Liver (tissue), 9 donors: ENCODE measurements around the gene TMPRSS13. TPM values are rescaled to one million over a fixed set of nuclear protein-coding genes. Genes with fewer than 3 reads are reported as not detected.

ENCODE experiments used
- DNase-seq: peaks from one replicate; pipeline ENCODE4 v3.0.0-alpha.2; 2017; ENCODE audit warnings: low spot score
- H3K27ac ChIP-seq, 2 donors: one replicate each; pipeline ENCODE4 v1.7.0; 2013; ENCODE audit warnings: inconsistent platforms in 2 of 2, low read length in 2 of 2, control low read depth in 1 of 2, low read depth in 1 of 2, mild to moderate bottlenecking in 1 of 2
- H3K27me3 ChIP-seq, 4 donors: one replicate each; pipeline versions ENCODE4 v1.6.1 to v1.7.0; 2013; ENCODE audit warnings: low read length in 3 of 4, inconsistent platforms in 1 of 4, mild to moderate bottlenecking in 1 of 4, moderate library complexity in 1 of 4; ENCODE audit not compliant: control insufficient read depth in 4 of 4, insufficient read depth in 4 of 4
- H3K36me3 ChIP-seq, 4 donors: one replicate each; pipeline versions ENCODE4 v1.6.1 to v1.7.0; 2013; ENCODE audit warnings: low read length in 3 of 4, mild to moderate bottlenecking in 3 of 4, low read depth in 1 of 4, moderate library complexity in 1 of 4; ENCODE audit not compliant: control insufficient read depth in 4 of 4, insufficient read depth in 3 of 4
- H3K4me1 ChIP-seq, 4 donors: one replicate each; pipeline versions ENCODE4 v1.6.1 to v1.7.0; 2013; ENCODE audit warnings: low read length in 3 of 4, mild to moderate bottlenecking in 3 of 4, moderate library complexity in 1 of 4; ENCODE audit not compliant: control insufficient read depth in 4 of 4, insufficient read depth in 4 of 4
- H3K4me3 ChIP-seq, 3 donors: one replicate each; pipeline versions ENCODE4 v1.6.1 to v1.7.0; 2013; ENCODE audit warnings: low read length in 3 of 3, control low read depth in 1 of 3, low read depth in 1 of 3, mild to moderate bottlenecking in 1 of 3
- H3K9ac ChIP-seq, 2 donors: one replicate each; pipeline ENCODE4 v1.7.0; 2013; ENCODE audit warnings: low read length in 2 of 2, mild to moderate bottlenecking in 2 of 2, moderate library complexity in 2 of 2, control low read depth in 1 of 2, low read depth in 1 of 2
- H3K9me3 ChIP-seq, 4 donors: one replicate each; pipeline versions ENCODE4 v1.6.1 to v1.7.0; 2013; ENCODE audit warnings: low read length in 3 of 4; ENCODE audit not compliant: control insufficient read depth in 4 of 4
- FOXA2 ChIP-seq: IDR thresholded peaks from 2 replicates; pipeline ENCODE4 v1.6.1; 2016; ENCODE audit warnings: antibody characterized with exemption
- GABPA ChIP-seq, 2 donors: IDR thresholded peaks in 1 of 2; conservative IDR thresholded peaks in 1 of 2; 2 replicates each; pipeline ENCODE4 v1.6.1; 2016; ENCODE audit warnings: antibody characterized with exemption in 2 of 2, mild to moderate bottlenecking in 1 of 2, moderate library complexity in 1 of 2
- HNF4A ChIP-seq, 2 donors: conservative IDR thresholded peaks; 2 replicates each; pipeline ENCODE4 v1.6.1; 2016; ENCODE audit warnings: antibody characterized with exemption in 2 of 2, mild to moderate bottlenecking in 2 of 2
- HNF4G ChIP-seq: IDR thresholded peaks from 2 replicates; pipeline ENCODE4 v1.6.1; 2016; ENCODE audit warnings: antibody characterized with exemption
- NR2F2 ChIP-seq: IDR thresholded peaks from 2 replicates; pipeline ENCODE4 v1.6.1; 2016; ENCODE audit warnings: antibody characterized with exemption
- RAD21 ChIP-seq, 2 donors: IDR thresholded peaks; 2 replicates each; pipeline ENCODE4 v1.6.1; 2016; ENCODE audit warnings: antibody characterized with exemption in 2 of 2, mild to moderate bottlenecking in 2 of 2
- RXRA ChIP-seq, 2 donors: IDR thresholded peaks; 2 replicates each; pipeline ENCODE4 v1.6.1; 2017 to 2018; ENCODE audit warnings: antibody characterized with exemption in 2 of 2, mild to moderate bottlenecking in 1 of 2
- TAF1 ChIP-seq: conservative IDR thresholded peaks from 2 replicates; pipeline ENCODE4 v1.6.1; 2016; ENCODE audit warnings: antibody characterized with exemption, mild to moderate bottlenecking
- YY1 ChIP-seq: IDR thresholded peaks from 2 replicates; pipeline ENCODE4 v1.6.1; 2016; ENCODE audit warnings: antibody characterized with exemption, mild to moderate bottlenecking
- WGBS: extraction: QIAGEN DNeasy Blood & Tissue Kit; methylation state at CpG from one replicate; pipeline ENCODE4 v1.1.7; 2013; 5-methylcytosine and 5-hydroxymethylcytosine counted together
- polyA plus RNA-seq, 2 donors: library from polyadenylated mRNA; stranded (reverse) in 1 of 2; unstranded in 1 of 2; fragments of 200-250 nt in 1 of 2; fragments of >200 nt in 1 of 2; fragmentation: Nextera tagmentation in 1 of 2; extraction: Ambion mirVana in 1 of 2; gene quantifications; one replicate each; pipeline versions ENCODE4 v1.2.1 to v1.2.3, GENCODE V29; 2013 to 2015
- total RNA-seq, 2 donors: library from RNA; depleted of rRNA; stranded (reverse); fragments of >200 nt; gene quantifications; one replicate each; pipeline ENCODE4 v1.2.3, GENCODE V29; 2014
- TF ChIP-seq, protein P1 (sequence below): IDR thresholded peaks from 2 replicates; pipeline ENCODE4 v1.6.1; 2016; ENCODE audit warnings: antibody characterized with exemption
- TF ChIP-seq, protein P2 (sequence below): IDR thresholded peaks from 2 replicates; pipeline ENCODE4 v1.6.1; 2016; ENCODE audit warnings: antibody characterized with exemption
- TF ChIP-seq, protein P3 (sequence below): IDR thresholded peaks from 2 replicates; pipeline ENCODE4 v1.6.1; 2016; ENCODE audit warnings: antibody characterized with exemption, mild to moderate bottlenecking
- TF ChIP-seq, protein P4 (sequence below): fragments of 150-350 bp; IDR thresholded peaks from 2 replicates; pipeline ENCODE4 v1.5.1; 2017; ENCODE audit warnings: improper control_type of control experiment, low read depth, low read length; ENCODE audit not compliant: missing input control
- TF ChIP-seq, protein P5 (sequence below): IDR thresholded peaks from 2 replicates; pipeline ENCODE4 v1.6.1; 2016; ENCODE audit warnings: antibody characterized with exemption
- donor health status: healthy.
- donor health status: healthy.
- donor health status: healthy.
- donor health status: healthy.
- donor health status: healthy.

The TMPRSS13 gene
- total and polyA plus RNA-seq, 4 donors = 0.11 to 0.93 (median 0.24) TPM

DNA sequence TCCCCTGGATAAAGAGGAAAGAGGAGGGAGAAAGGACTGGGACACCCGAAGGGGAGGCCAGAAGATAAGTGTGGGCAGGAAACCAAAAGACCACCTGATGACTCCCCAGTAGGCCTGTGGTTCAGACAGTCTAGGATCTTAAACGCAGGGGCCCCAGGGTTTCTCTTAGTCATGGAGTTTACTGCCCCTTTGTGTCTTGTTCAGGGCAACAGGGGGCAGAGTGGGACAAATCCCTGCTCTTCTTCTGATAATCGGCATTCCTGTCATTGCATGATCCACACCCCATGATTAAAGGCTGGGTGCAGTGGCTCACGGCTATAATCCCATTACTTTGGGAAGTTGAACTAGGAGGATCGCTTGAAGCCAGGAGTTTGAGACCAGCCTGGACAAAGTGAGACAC, 4.7 kb upstream of the TMPRSS13 start:
- TF ChIP-seq, protein P1, sequence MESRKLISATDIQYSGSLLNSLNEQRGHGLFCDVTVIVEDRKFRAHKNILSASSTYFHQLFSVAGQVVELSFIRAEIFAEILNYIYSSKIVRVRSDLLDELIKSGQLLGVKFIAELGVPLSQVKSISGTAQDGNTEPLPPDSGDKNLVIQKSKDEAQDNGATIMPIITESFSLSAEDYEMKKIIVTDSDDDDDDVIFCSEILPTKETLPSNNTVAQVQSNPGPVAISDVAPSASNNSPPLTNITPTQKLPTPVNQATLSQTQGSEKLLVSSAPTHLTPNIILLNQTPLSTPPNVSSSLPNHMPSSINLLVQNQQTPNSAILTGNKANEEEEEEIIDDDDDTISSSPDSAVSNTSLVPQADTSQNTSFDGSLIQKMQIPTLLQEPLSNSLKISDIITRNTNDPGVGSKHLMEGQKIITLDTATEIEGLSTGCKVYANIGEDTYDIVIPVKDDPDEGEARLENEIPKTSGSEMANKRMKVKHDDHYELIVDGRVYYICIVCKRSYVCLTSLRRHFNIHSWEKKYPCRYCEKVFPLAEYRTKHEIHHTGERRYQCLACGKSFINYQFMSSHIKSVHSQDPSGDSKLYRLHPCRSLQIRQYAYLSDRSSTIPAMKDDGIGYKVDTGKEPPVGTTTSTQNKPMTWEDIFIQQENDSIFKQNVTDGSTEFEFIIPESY = no peak
- TF ChIP-seq, protein P2, sequence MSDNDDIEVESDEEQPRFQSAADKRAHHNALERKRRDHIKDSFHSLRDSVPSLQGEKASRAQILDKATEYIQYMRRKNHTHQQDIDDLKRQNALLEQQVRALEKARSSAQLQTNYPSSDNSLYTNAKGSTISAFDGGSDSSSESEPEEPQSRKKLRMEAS = no peak
- no peak for TF ChIP-seq HNF4A (conservative IDR thresholded peaks at IDR 0.05)
- TF ChIP-seq, protein P3, sequence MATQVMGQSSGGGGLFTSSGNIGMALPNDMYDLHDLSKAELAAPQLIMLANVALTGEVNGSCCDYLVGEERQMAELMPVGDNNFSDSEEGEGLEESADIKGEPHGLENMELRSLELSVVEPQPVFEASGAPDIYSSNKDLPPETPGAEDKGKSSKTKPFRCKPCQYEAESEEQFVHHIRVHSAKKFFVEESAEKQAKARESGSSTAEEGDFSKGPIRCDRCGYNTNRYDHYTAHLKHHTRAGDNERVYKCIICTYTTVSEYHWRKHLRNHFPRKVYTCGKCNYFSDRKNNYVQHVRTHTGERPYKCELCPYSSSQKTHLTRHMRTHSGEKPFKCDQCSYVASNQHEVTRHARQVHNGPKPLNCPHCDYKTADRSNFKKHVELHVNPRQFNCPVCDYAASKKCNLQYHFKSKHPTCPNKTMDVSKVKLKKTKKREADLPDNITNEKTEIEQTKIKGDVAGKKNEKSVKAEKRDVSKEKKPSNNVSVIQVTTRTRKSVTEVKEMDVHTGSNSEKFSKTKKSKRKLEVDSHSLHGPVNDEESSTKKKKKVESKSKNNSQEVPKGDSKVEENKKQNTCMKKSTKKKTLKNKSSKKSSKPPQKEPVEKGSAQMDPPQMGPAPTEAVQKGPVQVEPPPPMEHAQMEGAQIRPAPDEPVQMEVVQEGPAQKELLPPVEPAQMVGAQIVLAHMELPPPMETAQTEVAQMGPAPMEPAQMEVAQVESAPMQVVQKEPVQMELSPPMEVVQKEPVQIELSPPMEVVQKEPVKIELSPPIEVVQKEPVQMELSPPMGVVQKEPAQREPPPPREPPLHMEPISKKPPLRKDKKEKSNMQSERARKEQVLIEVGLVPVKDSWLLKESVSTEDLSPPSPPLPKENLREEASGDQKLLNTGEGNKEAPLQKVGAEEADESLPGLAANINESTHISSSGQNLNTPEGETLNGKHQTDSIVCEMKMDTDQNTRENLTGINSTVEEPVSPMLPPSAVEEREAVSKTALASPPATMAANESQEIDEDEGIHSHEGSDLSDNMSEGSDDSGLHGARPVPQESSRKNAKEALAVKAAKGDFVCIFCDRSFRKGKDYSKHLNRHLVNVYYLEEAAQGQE = no peak
- TF ChIP-seq YY1 = no peak
- no peak for TF ChIP-seq RXRA (IDR thresholded peaks at IDR 0.05)
- no peak for TF ChIP-seq HNF4G
- no peak for TF ChIP-seq GABPA (IDR thresholded peaks at IDR 0.05 in 1 of 2, conservative IDR thresholded peaks at IDR 0.05 in 1 of 2)
- TF ChIP-seq TAF1 = no peak
- TF ChIP-seq, protein P4, sequence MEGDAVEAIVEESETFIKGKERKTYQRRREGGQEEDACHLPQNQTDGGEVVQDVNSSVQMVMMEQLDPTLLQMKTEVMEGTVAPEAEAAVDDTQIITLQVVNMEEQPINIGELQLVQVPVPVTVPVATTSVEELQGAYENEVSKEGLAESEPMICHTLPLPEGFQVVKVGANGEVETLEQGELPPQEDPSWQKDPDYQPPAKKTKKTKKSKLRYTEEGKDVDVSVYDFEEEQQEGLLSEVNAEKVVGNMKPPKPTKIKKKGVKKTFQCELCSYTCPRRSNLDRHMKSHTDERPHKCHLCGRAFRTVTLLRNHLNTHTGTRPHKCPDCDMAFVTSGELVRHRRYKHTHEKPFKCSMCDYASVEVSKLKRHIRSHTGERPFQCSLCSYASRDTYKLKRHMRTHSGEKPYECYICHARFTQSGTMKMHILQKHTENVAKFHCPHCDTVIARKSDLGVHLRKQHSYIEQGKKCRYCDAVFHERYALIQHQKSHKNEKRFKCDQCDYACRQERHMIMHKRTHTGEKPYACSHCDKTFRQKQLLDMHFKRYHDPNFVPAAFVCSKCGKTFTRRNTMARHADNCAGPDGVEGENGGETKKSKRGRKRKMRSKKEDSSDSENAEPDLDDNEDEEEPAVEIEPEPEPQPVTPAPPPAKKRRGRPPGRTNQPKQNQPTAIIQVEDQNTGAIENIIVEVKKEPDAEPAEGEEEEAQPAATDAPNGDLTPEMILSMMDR = no peak
- TF ChIP-seq FOXA2 = no peak
- TF ChIP-seq, protein P5, sequence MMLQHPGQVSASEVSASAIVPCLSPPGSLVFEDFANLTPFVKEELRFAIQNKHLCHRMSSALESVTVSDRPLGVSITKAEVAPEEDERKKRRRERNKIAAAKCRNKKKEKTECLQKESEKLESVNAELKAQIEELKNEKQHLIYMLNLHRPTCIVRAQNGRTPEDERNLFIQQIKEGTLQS = no peak
- TF ChIP-seq RAD21 (IDR thresholded peaks at IDR 0.05) = no peak
- 77% methylated on average over 5 of the region's 5 CpGs for whole genome bisulfite sequencing
- Histone ChIP-seq H3K27ac (no peak overlapping the region), H3K4me3 (no peak overlapping the region), H3K36me3 (no peaks in the 10 kb centered on the region), H3K9ac (no peak overlapping the region), H3K4me1 (no peaks in the 10 kb centered on the region), H3K27me3 (peaks cover 0 to 3% (median 0%) of the 10 kb centered on the region in 4 donors), H3K9me3 (no peaks in the 10 kb centered on the region)
- no peak for DNase-seq

DNA sequence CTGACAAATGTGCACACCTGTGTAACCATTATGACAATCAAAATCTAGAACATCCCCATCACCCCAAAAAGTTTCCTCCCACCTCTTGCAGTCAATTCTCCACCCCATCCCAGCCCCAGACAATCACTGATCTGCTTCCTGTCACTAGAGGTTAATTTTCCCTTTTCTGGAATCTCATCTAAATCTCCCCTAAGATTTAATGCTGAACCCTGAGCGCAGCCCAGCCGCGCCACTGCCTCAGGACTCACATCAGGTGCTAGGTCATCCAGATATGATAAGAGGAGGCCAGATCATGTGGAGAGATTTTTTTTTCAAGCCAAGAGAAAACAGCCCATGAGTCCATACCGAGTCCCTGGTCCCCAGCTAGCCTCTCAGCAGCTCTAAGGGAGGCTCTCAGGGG, 4.3 kb upstream of the TMPRSS13 start:
- Histone ChIP-seq H3K9me3 (no peaks in the 10 kb centered on the region), H3K4me3 (no peak overlapping the region), H3K9ac (no peak overlapping the region), H3K36me3 (no peaks in the 10 kb centered on the region), H3K27me3 (peaks cover 0 to 3% (median 0%) of the 10 kb centered on the region in 4 donors), H3K27ac (no peak overlapping the region), H3K4me1 (no peaks in the 10 kb centered on the region)
- TF ChIP-seq YY1 (no peak), NR2F2 (no peak), HNF4A (conservative IDR thresholded peaks at IDR 0.05) (no peak)
- WGBS = 88% methylated on average over 4 of the region's 4 CpGs
- no peak for DNase-seq
